ENCODE results near the gene CYP27C1.
"Not testable (repeated sequence)": the region's sequence is repeated elsewhere in the genome, so short reads cannot be mapped to it uniquely, and the experiment has no call there.

CYP27C1 gene

DNA sequence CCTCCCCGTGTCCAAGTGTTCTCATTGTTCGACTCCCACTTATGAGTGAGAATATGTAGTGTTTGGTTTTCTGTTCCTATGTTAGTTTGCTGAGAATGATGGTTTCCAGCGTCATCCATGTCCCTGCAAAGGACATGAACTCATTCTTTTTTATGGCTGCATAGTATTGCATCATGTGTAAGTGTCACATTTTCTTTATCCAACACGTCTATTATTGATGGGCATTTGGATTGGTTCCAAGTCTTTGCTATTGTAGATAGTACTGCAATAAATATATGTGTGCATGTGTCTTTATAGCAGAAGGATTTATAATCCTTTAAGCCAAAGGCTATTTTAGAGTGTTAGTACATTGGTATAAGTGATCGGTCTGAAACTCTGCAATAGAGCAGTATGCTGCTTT, 4.0 kb upstream of the CYP27C1 start:
- DNase-seq (ENCODE audit: low spot score) = not testable (repeated sequence)

DNA sequence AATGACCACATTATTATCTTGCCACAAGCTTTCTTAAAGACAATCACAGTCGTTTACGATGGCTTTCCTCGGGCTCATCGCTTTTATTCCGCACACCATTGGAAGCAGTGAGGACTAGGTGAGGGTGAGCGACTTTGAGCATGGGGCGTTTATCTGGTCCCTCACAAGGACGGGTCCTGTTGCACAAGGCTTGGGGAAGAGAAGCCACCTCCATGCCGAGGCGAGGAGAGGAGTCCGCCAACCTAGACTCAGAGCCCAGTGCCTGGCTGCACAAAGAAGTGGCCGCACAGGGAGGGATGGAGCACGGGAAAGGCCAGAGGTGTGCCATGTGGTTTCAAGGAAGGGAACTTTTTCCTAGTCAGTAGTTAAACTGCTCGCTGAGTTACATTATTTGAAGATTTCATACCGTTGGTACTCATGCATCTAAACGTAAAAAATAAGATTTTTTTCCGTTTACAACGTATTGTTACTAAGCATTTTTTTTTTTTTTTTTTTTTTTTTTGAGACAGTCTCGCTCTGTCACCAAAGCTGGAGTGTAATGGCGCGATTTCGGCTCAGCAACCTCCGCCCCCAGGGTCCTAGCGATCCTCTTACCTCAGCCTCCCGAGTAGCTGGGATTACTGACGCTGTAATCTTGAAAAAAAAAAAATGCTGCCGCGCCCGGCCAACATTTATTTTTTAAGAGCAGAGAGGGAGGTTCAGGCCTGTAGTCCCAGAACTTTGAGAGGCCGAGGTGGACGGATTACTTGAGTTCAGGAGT, 849 bp upstream of the CYP27C1 start:
- DNase-seq (ENCODE audit: low spot score) = no peak

DNA sequence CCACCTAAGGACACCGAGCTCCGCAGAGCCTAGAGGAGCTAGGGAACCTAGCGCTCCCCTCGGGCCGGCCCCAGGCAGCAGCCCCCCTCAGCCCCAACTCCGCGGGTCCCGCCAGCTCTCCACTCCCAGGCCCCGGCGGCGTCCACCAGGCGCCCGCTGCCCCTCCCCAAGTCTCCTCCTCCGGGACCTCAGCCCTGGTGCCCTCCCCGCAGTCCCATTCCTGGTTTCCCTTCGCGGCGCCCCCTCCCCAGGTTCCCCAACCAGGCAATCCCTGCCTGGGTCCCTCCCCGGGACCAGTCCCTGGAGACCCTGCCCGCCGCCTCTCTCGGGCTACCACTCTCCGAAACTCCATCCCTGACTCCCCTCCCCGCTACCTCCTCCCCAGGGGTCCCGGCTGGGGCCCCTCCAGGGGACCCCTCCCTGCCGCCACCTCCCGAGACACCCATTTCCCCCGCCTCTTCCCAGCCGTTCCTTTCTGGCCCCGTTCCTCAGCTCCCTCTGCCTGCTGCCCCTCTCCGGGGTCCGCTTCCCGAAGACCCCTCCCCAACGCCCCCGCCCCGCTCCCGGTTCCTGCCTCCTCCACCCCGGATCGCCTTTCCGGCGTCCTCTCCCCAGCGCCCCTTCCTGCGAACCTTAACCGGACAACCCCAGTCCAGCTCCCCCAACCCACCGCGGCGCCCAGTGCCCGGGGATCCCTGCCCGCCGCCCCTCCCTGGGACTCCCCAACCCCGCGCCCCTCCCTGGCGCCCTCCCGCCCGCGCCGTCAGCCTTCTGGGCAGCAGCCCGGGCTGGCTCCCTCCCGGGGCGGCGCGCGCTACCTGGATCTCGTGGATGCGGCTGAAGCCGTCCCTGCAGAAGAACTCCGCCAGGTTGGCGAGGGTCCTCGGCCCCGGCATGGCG, 678 bp downstream of the CYP27C1 start:
- DNase-seq (ENCODE audit: low spot score) = no peak

DNA sequence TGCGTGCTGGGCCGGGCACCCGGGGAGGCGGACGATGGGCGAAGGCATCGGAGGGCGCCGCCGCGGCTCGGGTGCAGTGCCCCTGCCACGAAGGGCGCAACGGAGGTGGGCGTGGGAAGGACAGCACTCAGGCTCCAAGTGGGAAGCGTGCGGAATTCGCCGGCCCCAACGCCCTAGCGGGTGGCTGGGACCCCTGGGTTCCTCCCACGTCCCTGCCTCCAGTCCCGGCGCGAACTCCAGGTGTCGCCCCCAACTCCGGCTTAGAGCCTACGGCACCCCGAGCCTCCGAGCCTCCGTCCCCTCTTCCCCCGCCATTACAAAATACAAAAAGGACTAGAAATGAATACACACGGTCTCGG, 1.3 kb downstream of the CYP27C1 start:
- DNase-seq (ENCODE audit: low spot score) = no peak

DNA sequence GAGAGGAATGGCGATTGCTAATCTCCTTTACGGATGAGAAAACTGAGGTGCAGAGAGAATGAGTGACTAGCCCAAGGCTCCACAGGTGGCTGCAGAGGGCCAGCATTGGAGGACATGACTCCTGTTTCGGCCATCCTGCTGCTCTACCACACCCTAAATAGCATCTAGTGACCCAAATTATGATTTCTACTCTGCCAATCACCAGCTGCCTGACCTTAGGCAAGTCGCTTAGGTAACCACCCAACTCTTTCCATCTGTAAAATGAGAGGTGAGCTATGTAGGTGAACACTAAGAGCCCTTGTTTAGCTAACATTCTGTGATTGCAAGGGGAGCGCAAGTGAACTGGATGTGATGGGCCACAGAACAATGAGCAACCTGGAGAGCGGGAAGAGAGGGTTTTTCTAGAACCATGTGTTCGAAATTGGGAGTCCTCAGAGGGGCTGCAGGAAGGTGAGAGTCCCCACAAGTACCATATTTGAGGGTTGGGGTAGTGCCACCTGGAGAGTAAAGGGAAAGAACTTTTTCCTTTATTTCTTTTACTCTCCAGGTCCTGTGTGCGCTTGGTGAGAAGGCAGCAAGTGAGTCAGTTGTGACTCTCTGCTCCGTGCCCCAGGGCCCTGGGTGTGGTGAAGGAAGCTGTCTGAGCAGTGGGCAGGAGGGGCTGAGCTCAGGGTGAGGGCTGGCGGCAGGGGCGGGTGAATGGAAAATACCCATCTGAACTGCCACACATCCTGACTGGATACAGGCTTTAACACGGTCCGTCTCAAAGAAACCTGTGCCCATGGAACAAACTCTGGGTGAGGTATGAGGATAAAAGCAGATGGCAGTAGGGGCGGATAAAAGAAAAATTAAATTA, 2.4 kb downstream of the CYP27C1 start:
- no peak for DNase-seq (ENCODE audit: low spot score)

DNA sequence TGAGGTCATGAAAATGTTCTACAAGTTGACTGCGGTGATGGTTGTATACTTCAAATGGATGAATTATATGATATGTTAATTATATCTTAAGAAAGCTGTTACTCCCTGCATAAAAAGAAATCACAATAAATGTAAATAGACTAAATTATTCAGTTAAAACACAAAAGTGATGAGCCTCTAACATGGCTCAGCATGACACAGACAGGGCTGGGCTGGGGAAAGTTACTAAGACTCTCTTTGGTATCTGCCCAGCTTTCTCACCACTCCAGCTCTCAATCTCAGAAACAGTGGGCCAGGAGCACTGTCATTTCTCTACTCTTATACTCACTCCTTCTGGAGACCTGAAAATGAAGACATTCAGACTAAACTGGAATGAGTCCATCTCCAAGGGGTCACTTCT, 3.5 kb downstream of the CYP27C1 start:
- no peak for DNase-seq (ENCODE audit: low spot score)

DNA sequence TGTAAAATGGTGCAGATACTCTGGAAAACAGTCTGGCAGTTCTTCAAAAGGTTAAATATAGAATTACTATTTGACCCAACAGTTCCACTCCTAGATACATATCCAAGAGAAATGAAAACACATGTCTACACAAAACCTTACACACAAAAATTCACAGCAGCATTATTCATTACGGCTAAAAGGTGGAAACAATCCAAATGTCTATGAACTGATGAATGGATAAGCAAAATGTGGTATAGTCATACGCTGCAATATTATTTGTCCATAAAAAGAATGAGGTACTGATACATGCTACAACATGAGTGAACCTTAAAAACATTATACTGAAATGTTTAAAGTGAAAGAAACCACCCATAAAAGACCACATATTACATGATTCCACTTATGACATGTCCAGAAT, 4.0 kb downstream of the CYP27C1 start:
- DNase-seq (ENCODE audit: low spot score) = no peak

DNA sequence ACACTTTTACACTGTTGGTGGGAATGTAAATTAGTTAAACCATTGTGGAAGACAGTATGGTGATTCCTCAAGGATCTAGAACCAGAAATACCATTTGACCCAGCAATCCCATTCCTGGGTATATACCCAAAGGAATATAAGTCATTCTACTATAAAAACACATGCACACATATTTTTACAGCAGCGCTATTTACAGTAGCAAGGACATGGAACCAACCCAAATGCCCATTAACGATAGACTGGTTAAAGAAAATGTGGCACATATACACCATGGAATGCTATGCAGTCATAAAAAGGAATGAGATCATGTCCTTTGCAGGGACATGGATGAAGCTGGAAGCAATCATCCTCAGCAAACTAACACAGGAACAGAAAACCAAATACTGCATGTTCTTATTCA, 5.9 kb downstream of the CYP27C1 start:
- not testable (repeated sequence) for DNase-seq (ENCODE audit: low spot score)

DNA sequence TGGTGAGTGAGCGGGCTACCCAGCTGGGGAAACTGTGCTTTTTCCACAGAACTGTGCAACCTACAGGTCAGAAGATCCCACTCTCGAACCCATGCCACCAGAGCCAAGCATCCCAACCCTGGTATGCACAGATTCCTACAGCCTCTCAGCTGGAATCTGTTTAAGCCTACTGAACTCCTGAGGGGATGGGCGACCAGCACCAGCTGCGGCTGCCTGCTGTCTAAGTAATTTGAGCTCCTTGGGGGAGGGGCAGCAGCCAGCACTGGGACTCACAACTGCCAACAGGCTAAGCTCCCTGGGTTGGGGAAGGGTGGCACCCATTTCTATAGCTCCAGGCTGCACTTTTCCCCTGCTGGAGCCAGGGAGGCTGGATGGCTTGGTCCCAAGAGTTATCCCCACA, 11.8 kb downstream of the CYP27C1 start:
- DNase-seq (ENCODE audit: low spot score) = no peak

DNA sequence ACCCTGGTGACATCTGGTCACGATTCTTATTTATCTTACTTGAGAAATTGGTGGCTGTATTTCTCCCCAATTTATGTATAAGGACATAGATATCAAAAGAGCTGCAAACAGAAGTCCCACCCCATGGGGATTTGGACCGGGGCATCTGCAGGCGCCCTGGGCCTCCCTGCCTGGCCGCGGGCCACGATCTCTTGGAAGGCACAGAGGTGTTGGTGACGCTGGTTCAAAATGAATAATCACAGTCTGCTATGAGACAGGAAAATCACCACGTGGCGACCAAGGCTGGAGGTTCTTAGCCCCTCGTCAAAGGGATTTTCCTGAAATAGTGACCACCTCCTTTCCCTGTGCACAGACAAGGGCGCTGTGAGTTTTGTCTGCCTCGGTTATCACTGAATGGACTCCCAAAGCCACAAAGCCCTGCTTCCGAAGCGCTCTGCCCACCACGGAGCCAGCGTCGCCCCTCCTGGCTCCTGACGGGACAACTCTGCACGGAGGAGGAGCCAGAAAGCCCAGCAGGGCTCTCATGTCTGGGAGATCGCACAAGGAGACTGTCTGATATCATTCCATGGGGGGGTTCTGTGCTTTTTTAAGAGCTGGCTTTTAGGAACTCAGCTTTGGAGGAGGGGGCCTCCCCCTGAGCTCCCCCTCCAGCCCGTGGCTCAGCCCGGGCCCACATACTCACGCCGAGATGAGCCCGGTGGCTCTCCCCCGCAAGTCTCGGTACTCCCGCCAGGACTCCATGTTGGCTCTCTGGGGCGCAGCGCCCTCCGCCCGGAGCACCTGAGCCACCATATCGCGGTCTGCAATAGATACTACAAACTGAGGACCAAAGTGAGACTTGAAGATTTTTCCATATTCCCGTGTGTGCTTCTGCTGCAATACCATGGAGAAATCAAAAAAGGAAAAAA, 14.6 kb downstream of the CYP27C1 start:
- no peak for DNase-seq (ENCODE audit: low spot score)

DNA sequence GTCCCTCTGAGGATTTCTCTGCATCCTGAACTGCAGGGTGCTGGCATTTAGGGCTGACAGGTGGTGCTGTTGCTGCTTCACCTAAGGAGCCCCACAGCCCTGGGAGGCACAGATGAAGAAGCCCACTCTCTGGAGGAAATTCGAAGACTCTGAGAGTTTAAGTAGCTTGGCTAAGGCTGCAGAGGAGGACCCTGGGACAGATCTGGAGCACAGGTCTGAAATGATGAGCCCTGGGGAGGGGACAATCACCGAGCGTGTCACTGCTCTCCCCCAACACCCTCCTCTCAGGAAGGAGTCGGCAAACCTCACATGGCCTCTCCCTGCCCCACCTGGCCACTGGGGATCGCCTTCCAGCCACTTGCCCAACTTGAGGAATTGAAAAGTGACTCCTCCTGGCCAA, 18.6 kb downstream of the CYP27C1 start:
- DNase-seq (ENCODE audit: low spot score) = no peak

DNA sequence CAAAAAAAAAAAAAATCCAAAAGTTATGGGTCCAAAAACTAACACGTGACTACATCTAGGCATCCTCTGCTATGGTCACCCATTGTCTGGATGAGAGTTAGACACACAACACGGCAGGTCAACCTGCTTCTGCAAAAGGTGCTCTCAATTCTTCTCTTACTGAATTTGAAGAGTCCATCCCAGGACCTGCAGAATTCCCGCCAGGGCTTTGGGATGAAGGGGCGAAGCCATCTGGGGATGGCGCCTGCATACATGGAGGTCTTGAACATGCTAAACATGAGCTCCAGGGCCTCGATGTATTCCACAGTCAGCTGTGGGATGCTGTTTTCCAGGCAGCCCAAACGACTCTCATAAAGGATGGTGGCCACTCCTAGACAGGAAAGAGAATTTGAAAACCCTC, 19.1 kb downstream of the CYP27C1 start:
- DNase-seq (ENCODE audit: low spot score) = no peak

DNA sequence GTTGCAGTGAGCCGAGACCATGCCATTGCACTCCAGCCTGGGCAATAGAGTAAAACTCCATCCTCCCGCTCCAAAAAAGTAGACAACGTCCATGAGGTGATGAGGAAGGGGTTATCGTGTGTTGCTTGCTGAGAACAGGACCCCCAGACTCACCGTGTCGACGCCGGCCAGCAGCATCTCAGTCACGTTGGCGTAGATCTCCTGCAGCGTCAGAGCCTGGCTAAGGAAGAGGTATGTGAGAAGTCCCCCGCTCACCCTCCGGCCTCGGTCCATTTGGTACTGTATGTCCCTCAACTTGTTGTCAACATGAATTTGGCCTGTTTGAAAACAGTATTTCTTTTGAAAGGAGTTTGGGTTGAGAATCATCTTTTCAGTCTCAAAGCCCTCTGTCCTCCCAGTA, 20.9 kb downstream of the CYP27C1 start:
- no peak for DNase-seq (ENCODE audit: low spot score)

DNA sequence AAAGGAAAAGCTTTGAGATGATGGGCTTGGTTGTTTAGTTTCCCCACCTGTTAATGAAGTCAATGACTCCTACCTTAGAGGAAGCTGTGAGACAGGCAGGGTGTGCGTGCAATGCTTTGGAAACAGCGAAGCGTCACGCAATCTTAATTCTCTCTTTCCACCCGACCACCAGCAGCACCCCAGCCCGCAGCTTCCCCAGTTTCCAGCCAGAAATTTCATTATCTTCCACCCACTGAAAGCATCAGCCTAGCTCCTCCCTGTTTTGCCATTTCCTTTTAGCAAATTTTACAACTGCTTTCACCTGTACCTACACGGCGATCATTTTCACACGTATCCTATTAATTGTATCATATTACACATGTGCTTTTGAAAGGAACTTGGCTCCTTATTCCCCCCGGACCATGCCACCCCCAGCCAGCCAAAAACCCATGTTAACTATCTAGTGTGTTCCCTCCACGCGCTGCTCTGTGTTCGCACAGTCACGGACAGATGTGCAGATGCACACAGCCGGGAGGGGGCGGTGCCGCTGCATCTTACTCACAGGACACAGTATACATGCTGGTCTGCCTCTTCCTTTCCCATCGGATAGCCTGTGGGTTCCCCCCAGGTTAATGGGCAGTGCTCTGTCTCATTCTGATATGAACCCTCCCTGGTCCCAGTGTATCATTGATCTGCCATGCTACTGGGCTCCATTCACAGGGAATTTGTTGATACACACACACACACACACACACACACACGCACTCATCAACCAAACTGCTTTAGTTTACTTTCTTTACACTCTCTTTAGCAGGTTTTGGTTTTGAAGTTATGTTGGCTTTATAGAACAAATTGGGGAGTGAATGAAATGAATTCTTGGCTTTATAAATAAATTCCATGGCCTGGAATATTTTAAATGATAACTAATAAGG, 22.4 kb downstream of the CYP27C1 start:
- peak; percentile 35 for DNase-seq (ENCODE audit: low spot score)

DNA sequence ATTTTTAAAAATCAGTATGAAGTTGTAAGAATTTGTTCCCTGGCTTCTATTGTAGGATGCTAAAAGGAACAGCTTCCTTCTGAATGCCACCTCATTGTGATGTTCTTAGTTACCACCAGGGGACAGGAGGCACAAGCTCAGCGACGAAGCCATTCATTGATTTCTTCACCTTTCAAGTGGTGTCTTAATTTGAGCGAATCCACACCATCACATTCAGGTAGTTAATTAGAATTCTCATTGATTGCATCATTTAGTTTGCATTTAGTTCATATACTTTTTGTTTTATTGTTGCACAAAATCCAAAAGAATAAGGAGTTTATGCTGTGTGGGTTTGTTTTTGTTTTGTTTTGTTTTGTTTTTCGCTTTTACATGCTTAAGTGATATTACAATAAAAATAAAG, 23.1 kb downstream of the CYP27C1 start:
- no peak for DNase-seq (ENCODE audit: low spot score)

DNA sequence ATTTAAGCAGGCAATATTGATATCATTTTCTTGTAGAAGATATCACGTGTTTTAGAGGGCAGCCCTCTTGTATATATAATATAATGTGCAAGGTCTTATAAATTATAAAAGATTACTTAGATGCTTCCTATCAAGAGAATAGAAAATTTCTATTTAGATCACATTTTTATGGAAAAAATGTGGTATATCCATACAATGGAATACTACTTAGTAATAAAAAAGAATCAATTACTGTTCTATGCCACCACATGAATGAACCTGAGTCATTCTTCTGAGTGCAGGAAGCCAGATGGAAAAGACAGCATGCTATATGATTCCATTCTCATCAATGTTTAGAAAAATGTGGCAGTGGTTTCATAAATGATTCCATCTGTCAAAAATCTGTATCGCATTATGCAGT, 23.6 kb downstream of the CYP27C1 start:
- DNase-seq (ENCODE audit: low spot score) = no peak

DNA sequence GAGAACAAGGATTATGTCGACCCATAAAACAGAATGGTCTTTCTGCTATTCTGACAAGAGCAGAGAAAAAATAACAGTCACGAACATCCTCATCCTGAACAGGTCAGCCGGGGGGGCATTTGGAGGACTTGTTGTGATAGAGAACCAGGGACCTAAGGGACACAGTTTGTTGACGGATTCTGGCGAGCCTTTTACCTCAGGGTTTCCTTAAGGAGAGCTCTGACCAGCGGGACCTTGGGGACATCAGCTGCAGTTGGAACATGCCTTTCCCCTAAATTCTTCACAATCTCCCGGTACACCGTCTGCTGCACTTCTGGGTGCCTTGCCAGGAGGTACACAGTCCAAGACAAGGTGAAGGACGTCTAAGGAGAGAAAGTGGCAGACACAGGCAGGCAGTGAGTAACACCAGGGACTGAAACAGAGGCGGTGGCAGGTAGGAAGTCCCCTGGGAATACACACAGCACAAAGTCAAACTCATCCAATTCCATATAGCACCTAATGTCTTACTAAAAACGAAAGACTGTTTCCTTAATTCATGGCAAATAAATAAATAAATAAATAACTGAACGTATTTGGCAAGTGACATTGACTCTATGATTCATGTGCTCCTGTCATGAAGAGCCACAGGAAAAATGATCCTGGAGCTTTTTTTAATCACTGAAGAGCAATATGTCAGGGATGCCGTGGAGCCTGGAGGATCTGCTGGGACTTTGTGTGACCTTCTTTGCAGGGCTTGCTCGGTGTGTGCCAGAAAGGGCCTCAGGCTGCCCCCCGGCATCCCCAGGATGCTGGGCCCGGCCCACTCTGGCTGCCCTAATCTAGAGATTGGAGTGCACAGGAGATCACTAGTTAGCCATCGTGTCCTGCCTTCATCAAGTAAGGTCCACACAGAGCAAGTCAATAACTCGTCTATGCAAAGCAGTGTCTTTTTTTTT, 24.7 kb downstream of the CYP27C1 start:
- DNase-seq (ENCODE audit: low spot score) = no peak

DNA sequence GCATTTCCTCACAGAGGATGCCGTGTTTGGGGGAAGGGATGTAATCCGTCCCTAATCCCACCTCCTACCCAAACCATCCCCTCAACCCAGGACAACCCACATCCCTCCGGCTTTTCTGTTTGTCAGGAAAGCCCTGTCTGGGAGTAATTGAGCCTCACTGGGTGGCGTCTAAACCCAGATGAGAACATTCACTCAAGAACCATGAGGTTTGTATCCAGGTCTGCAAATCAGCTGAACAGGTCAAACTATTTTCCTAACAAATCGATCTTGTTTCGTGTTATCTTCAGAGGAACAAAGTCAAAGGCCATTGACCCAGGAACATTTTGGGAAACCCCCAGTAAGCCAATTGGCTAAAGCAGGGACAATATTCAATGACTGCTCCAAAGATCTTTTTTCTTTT, 25.7 kb downstream of the CYP27C1 start:
- DNase-seq (ENCODE audit: low spot score) = no peak

DNA sequence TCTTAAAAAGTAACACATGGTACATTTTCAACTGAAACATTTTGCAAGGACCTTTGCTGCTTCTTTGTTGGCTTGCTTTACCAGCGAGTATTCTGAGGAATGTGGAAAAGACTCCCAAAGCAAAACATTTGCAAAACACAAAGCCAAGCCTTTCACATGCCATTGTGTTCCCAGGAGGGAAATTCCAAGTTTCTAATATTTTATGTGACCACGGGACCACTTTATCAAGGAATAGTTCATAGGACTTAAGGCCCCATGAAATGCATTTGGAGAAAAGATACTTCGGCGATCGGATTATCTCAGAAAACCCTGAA, 26.2 kb downstream of the CYP27C1 start:
- no peak for DNase-seq (ENCODE audit: low spot score)
